Upper lobe of right lung (tissue), 1 donor: ENCODE results near the gene RUNX2. TPM values are rescaled to one million over a fixed set of nuclear protein-coding genes. Genes with fewer than 3 reads are reported as not detected.

Experiments
- ATAC-seq: fragments of 200-7000 bp; cut with Tn5 transposase; one replicate; pipeline ENCODE4 v1.9.1; 2020; ENCODE audit warnings: mild to moderate bottlenecking, moderate library complexity
- DNase-seq: peaks from one replicate; pipeline ENCODE4 v3.0.0-alpha.2; 2020
- H3K27ac ChIP-seq: fragments of 200-600 bp; one replicate; pipeline ENCODE4 v1.8.0; 2022
- H3K27me3 ChIP-seq: fragments of 200-600 bp; one replicate; pipeline ENCODE4 v1.8.0; 2022; ENCODE audit warnings: mild to moderate bottlenecking
- H3K36me3 ChIP-seq: fragments of 200-600 bp; one replicate; pipeline ENCODE4 v1.8.0; 2022
- H3K4me1 ChIP-seq: fragments of 200-600 bp; one replicate; pipeline ENCODE4 v1.8.0; 2022
- H3K4me3 ChIP-seq: fragments of 200-600 bp; one replicate; pipeline ENCODE4 v1.8.0; 2022; ENCODE audit warnings: mild to moderate bottlenecking
- H3K9me3 ChIP-seq: fragments of 200-600 bp; one replicate; pipeline ENCODE4 v1.8.0; 2022
- CTCF ChIP-seq: fragments of 200-600 bp; IDR thresholded peaks from one replicate; pipeline ENCODE4 v1.8.0; 2022; ENCODE audit warnings: antibody characterized with exemption
- intact Hi-C: fragments of 100-400 bp; cut with DNase I; formaldehyde crosslinking; loops from one replicate; pipeline ENCODE4 v1.11.0; 2022
- total RNA-seq: library from RNA; stranded (reverse); fragmentation: NEBNext Ultra II Directional; extraction: Animal tissue kit (Norgen Biotek cat#: 25700); gene quantifications from one replicate; pipeline ENCODE4 v1.2.1, GENCODE V29; 2021
- donor health status: DM: no; HTN: yes; CAD: no; lungs with severe emphysema.

Gene RUNX2
- total RNA-seq, 1 donor from 2014 or later: 4.6 TPM

- intact Hi-C loops: no loop called here
Measured at GRCh38 chr6:45626087-45626891, 298.2 kb downstream of the RUNX2 start.

GRCh38 chr6:45630314-45630713, 302.2 kb downstream of the RUNX2 start:
- Histone ChIP-seq H3K36me3 (no peaks in the 10 kb centered on the region), H3K4me1 (no peaks in the 10 kb centered on the region), H3K27me3 (no peaks in the 10 kb centered on the region), H3K9me3 (no peaks in the 10 kb centered on the region), H3K27ac (no peak overlapping the region), H3K4me3 (no peak overlapping the region)
- ATAC-seq (no peak), DNase-seq (no peak)
- intact Hi-C loops: no loop called here
- no peak for TF ChIP-seq CTCF

More at GRCh38 chr6:45626087-45626891, 298.2 kb downstream of the RUNX2 start:
- Histone ChIP-seq H3K4me1 (no peaks in the 10 kb centered on the region), H3K9me3 (no peaks in the 10 kb centered on the region), H3K27ac (no peak overlapping the region), H3K4me3 (no peak overlapping the region), H3K36me3 (no peaks in the 10 kb centered on the region), H3K27me3 (no peaks in the 10 kb centered on the region)
- no peak for DNase-seq
- ATAC-seq: peak; percentile 38
- no peak for TF ChIP-seq CTCF

- H3K27me3 ChIP-seq: no peaks in the 10 kb centered on the region
- DNase-seq: no peak
- H3K27ac ChIP-seq: no peak overlapping the region
- H3K9me3 ChIP-seq: no peaks in the 10 kb centered on the region
- intact Hi-C loops: no loop called here
- TF ChIP-seq CTCF: no peak
- no peaks in the 10 kb centered on the region for H3K36me3 ChIP-seq
- no peak for ATAC-seq
- no peak overlapping the region for H3K4me3 ChIP-seq
- H3K4me1 ChIP-seq: no peaks in the 10 kb centered on the region
Measured at GRCh38 chr6:45630801-45631200, 302.7 kb downstream of the RUNX2 start.

- Histone ChIP-seq H3K4me3 (no peak overlapping the region), H3K36me3 (no peaks in the 10 kb centered on the region), H3K9me3 (no peaks in the 10 kb centered on the region), H3K4me1 (no peaks in the 10 kb centered on the region), H3K27me3 (no peaks in the 10 kb centered on the region), H3K27ac (no peak overlapping the region)
- no peak for DNase-seq
- ATAC-seq: no peak
- intact Hi-C loops: no loop called here
- TF ChIP-seq CTCF: no peak
Measured at GRCh38 chr6:45631396-45631795, 303.3 kb downstream of the RUNX2 start.

GRCh38 chr6:45633272-45633908, 305.3 kb downstream of the RUNX2 start:
- H3K27ac ChIP-seq: no peak overlapping the region
- H3K27me3 ChIP-seq: no peaks in the 10 kb centered on the region

More at GRCh38 chr6:45633272-45633908, 305.3 kb downstream of the RUNX2 start:
- no peak for TF ChIP-seq CTCF
- DNase-seq (no peak), ATAC-seq (no peak)
- H3K9me3 ChIP-seq: no peaks in the 10 kb centered on the region
- intact Hi-C loops: no loop called here
- H3K4me1 ChIP-seq: no peaks in the 10 kb centered on the region
- no peak overlapping the region for H3K4me3 ChIP-seq
- H3K36me3 ChIP-seq: no peaks in the 10 kb centered on the region
